ENCODE measurements around the gene TCTA. TPM values are rescaled to one million over a fixed set of nuclear protein-coding genes. Genes with fewer than 3 reads are reported as not detected.
"Not testable (repeated sequence)": the region's sequence is repeated elsewhere in the genome, so short reads cannot be mapped to it uniquely, and the experiment has no call there.

TCTA gene, protein sequence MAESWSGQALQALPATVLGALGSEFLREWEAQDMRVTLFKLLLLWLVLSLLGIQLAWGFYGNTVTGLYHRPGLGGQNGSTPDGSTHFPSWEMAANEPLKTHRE
- total RNA-seq = 10 to 100 TPM; 14.3 to 18.0 TPM

DNA sequence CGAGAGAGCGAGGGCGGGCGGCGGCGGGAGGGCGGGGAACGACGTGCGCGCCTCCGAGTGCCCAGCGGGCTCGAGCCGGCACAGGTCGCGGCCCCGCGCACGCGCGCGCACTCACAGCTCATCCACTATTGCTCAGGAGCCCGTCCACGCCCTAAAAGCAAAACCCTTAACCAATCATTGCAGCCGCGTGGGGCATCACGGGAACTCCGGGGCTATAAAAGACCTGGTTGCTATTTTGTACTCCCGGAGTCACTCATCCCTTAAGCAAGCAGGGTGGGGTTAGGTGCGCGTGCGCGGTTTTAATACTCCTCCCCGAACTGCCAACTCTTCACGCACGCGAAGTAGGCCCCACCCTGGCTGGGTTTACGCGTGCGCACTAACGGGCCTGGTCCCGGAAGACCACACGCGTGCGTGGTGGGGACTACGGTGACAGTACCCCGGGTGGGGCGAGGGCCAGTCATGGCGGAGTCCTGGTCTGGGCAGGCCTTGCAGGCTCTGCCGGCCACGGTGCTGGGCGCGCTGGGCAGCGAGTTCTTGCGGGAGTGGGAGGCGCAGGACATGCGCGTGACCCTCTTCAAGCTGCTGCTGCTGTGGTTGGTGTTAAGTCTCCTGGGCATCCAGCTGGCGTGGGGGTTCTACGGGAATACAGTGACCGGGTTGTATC lies at the start of gene TCTA, which contains the start of gene RHOA:
TSS of gene TCTA (plus strand) at position 456 of the 664 bp plus-strand sequence. CDS start at position 460, 4 bp downstream.
TSS of gene RHOA (minus strand) at position 9 of the 664 bp plus-strand sequence. CDS start 36,387 bp downstream, outside the sequence.
- Mint-ChIP-seq H3K9me3 (no peaks in the 10 kb centered on the region), H3K4me1 (peaks cover 41% of the 10 kb centered on the region), H3K36me3 (ENCODE audit: low read depth) (peaks cover 81% of the 10 kb centered on the region), H3K27me3 (no peaks in the 10 kb centered on the region), H3K4me3 (peak within 1 kb of the TSS; percentile 89), H3K27ac (peak within 1 kb of the TSS; percentile 94)
- ATAC-seq (replicated peaks) = peak; percentile 88

DNA sequence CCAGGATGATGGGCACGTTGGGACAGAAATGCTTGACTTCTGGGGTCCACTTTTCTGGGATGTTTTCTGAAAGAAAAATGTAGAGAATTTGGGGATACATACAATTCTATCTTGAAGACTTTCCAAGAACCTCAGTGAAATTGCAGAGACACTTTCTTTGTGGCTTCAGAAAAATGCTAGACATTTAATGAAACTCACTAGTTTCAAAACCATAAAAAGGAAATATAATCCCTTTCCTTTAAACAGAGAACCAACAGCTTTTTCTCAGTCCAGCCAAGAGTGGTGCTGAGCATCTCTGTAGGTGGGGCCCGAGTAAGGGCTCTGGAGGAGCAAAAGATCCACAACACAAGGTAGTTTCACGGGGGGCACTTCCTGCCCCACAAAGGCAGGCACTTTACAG lies 49.7 kb upstream of the TCTA start:
- Mint-ChIP-seq H3K27me3 (no peaks in the 10 kb centered on the region), H3K36me3 (ENCODE audit: low read depth) (peaks cover 97% of the 10 kb centered on the region), H3K27ac (peak overlapping the region; percentile 19), H3K4me1 (no peaks in the 10 kb centered on the region), H3K9me3 (no peaks in the 10 kb centered on the region), H3K4me3 (no peak overlapping the region)
- no peak for ATAC-seq (replicated peaks)

DNA sequence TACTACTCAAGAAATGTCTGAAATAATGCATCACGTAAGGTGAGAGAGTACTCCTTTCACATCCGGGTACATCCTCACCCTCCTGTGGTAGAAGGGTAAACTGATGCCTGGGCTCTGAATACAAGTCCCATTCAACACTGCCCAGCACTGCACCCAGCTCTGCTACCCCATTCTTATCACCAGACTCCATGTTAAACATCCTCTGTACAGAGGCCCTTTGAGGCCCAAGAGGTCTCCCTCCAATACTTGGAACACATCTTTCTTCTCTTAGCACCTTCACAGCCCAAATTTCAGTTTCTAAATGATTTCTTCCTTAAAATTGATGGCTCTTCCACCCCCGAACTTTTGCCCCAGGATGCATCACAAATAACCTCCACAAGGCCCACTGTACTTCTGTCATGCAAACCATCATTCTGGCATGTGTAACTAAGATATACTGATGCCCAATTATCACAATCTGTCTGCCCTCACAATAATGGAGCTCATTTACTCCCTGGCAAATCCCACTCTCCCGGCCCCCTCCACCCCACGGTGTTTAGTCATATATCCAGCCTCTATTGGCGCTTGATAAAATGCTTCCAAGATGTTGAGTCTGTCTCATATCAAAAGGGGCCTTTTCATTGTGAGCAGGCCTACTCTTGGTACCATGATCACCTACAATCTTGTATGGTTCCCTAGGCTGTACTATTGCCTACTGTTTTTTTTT lies 41.5 kb upstream of the TCTA start:
- Mint-ChIP-seq H3K9me3 (no peaks in the 10 kb centered on the region), H3K4me1 (peaks cover 6% of the 10 kb centered on the region), H3K27me3 (no peaks in the 10 kb centered on the region), H3K27ac (peak overlapping the region; percentile 34), H3K4me3 (no peak overlapping the region), H3K36me3 (ENCODE audit: low read depth) (peaks cover 99% of the 10 kb centered on the region)
- ATAC-seq (replicated peaks) = no peak

DNA sequence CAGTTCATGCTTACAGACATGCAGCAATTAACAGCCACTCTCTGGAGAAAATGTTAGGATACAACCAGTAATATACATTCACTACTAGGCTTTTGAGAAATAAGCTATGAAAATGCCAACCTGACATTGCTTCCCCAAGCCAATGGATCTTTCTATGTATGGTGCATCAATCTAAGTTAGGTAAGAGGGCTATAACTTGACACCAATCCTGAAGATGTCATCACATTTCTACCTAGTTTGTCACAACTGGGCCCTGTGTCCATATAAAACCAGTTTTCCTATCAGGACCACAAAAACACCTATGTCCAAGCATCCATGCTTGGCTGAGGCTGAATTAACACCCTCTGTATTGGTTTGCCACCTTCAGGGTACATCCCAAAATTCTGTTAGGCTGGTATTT lies 40.3 kb upstream of the TCTA start:
- Mint-ChIP-seq H3K4me3 (no peak overlapping the region), H3K27ac (peak overlapping the region; percentile 34), H3K9me3 (no peaks in the 10 kb centered on the region), H3K27me3 (no peaks in the 10 kb centered on the region), H3K4me1 (peaks cover 8% of the 10 kb centered on the region), H3K36me3 (ENCODE audit: low read depth) (peaks cover 92% of the 10 kb centered on the region)
- ATAC-seq (replicated peaks) = no peak

DNA sequence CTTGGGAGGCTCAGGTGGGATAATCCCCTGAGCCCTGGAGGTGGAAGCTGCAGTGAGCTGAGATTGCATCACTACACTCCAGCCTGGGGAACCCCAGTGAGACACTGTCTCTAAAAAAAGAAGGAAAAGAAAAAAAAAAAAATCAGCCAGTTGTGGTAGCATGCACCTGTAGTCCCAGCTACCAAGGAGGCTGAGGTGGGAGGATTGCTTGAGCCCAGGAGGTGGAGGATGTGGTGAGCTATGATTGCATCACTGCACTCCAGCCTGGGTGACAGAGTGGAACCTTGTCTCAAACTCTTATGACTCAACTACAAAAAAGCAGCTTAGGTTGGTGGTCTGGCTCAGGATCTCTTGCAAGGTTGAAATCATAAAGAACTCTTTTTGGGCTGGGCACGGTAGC lies 34.7 kb upstream of the TCTA start:
- ATAC-seq (replicated peaks) = peak; percentile 94
- Mint-ChIP-seq H3K4me3 (peak overlapping the region; percentile 37), H3K9me3 (no peaks in the 10 kb centered on the region), H3K4me1 (peaks cover 23% of the 10 kb centered on the region), H3K27ac (peak overlapping the region; percentile 71), H3K27me3 (no peaks in the 10 kb centered on the region), H3K36me3 (ENCODE audit: low read depth) (peaks cover 58% of the 10 kb centered on the region)

DNA sequence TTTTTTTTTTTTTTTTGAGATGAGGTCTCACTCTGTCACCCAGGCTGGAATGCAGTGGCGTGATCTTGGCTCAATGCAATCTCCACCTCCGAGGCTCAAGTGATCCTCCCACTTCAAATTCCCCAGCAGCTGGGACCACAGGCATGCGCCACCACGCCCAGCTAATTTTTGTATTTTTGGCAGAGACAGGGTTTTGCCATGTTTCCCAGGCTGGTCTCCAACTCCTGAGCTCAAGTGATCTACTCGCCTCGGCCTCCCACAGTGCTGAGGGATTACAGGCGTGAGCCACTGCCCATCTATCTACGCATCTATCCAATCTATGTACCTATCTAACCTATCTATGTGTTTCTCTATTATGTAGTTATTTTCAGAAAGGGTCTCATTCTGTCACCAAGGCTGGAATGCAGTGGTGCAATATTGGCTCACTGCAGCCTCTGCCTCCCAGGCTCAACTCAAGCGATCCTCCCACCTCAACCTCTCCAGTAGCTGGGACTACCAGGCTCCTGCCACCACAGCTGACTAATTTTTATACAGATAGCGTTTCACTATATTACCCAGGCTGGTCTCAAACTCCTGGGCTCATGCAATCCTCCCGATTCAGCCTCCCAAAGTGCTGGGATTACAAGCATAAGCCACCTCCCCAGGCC lies 33.9 kb upstream of the TCTA start:
- peak overlapping the region; percentile 48 for H3K4me3 Mint-ChIP-seq
- no peaks in the 10 kb centered on the region for H3K9me3 Mint-ChIP-seq
- H3K27me3 Mint-ChIP-seq = no peaks in the 10 kb centered on the region
- peak overlapping the region; percentile 75 for H3K27ac Mint-ChIP-seq
- peaks cover 50% of the 10 kb centered on the region for H3K36me3 Mint-ChIP-seq (ENCODE audit: low read depth)
- peak; percentile 43 for ATAC-seq (replicated peaks)
- peaks cover 25% of the 10 kb centered on the region for H3K4me1 Mint-ChIP-seq

DNA sequence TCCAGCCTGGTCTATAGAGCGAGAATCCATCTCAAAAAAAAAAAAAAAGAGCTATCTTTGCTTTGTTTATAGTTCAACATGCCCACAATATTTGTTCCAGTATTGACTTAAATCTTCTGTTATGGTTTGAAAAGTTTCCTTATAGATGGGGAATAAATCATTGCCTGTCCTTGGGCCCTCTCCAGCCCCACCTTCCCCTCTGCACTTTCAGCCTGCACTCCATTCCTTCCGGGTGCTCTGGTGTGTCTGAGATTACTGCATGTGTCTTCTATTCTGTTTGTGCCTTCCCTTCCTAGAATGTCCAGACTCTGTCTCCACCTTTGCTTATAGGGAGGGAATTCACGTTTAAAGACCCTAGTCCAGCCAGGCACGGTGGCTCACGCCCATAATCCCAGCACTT lies 28.8 kb upstream of the TCTA start:
- ATAC-seq (replicated peaks) = no peak
- H3K4me3 Mint-ChIP-seq = peak overlapping the region; percentile 16
- H3K4me1 Mint-ChIP-seq = peaks cover 40% of the 10 kb centered on the region
- no peak overlapping the region for H3K27ac Mint-ChIP-seq
- no peaks in the 10 kb centered on the region for H3K27me3 Mint-ChIP-seq
- H3K36me3 Mint-ChIP-seq (ENCODE audit: low read depth) = peaks cover 33% of the 10 kb centered on the region
- no peaks in the 10 kb centered on the region for H3K9me3 Mint-ChIP-seq

DNA sequence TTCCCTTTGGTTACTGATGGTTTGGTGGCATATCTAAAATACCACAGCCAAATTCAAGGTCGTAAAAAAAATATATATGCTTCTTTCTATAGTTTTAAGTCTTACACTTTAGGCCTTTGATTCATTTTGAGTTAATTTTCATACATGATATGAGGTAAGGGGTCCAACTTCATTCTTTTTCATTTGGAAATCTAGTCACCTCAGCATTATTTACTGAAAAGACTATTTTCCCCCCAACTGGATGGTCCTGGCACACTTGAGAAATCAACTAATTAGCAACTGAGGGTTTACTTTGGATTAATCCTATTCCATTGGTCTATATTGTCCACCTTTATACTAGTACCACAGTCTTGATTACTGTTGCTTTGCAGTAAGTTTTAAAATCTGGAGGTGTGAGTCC lies 26.6 kb upstream of the TCTA start:
- Mint-ChIP-seq H3K4me3 (peak overlapping the region; percentile 34), H3K4me1 (peaks cover 31% of the 10 kb centered on the region), H3K27ac (peak overlapping the region; percentile 75), H3K9me3 (no peaks in the 10 kb centered on the region), H3K27me3 (no peaks in the 10 kb centered on the region), H3K36me3 (ENCODE audit: low read depth) (peaks cover 31% of the 10 kb centered on the region)
- no peak for ATAC-seq (replicated peaks)

DNA sequence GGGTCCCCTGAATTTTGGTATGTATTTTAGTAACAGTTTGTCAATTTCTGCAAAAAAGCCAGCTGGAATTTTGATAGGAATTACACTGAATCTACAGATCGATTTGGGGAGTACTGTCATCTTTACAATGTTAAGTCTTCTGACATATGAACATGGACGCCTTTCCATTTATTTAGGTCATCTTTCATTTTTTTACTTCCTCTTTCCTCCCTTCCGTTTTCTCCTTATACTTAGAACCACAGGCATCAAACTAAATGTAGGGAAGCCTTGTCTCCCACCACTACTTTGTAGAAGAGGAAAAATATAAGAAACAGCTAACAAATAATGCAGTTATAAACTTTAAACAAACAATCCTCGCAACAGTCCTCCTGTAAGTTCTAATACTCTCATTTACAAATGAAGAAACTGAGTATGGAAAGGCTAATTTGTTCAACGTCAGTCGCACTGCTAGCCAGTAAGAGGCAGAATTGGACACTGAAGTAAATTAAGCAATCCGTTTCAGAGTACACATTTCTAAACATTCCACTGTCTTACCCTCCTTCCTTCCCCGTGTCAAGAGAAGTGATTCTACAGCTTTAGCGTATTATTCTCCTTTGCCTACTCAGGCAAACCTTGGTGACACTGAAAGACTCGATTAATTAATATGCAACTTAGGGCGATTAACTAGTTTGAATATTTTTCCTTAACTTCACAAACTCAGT lies 26.0 kb upstream of the TCTA start:
- Mint-ChIP-seq H3K9me3 (no peaks in the 10 kb centered on the region), H3K36me3 (ENCODE audit: low read depth) (peaks cover 31% of the 10 kb centered on the region), H3K27me3 (no peaks in the 10 kb centered on the region), H3K4me3 (peak overlapping the region; percentile 34), H3K27ac (peak overlapping the region; percentile 75), H3K4me1 (peaks cover 31% of the 10 kb centered on the region)
- no peak for ATAC-seq (replicated peaks)

DNA sequence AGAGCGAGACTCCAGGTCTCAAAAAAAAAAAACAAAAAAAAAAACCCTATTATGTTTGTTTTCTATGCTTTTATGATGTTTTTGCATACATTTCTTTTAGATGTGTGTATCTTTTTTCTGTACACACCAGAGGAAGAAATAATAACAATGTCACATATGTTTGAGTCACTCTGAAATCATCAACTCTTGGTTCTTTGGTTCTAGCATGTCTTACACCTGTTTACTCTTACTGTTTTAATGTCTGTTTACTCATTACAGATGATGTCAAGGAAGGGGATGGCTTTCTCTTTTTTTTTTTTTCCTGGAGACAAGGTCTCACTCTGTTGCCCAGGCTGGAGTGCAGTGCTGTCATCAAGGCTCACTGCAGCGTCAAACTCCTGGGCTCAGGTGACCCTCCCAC lies 24.5 kb upstream of the TCTA start:
- peak overlapping the region; percentile 80 for H3K27ac Mint-ChIP-seq
- no peaks in the 10 kb centered on the region for H3K27me3 Mint-ChIP-seq
- H3K9me3 Mint-ChIP-seq = no peaks in the 10 kb centered on the region
- peaks cover 31% of the 10 kb centered on the region for H3K4me1 Mint-ChIP-seq
- peak; percentile 89 for ATAC-seq (replicated peaks)
- peak overlapping the region; percentile 19 for H3K4me3 Mint-ChIP-seq
- peaks cover 35% of the 10 kb centered on the region for H3K36me3 Mint-ChIP-seq (ENCODE audit: low read depth)

DNA sequence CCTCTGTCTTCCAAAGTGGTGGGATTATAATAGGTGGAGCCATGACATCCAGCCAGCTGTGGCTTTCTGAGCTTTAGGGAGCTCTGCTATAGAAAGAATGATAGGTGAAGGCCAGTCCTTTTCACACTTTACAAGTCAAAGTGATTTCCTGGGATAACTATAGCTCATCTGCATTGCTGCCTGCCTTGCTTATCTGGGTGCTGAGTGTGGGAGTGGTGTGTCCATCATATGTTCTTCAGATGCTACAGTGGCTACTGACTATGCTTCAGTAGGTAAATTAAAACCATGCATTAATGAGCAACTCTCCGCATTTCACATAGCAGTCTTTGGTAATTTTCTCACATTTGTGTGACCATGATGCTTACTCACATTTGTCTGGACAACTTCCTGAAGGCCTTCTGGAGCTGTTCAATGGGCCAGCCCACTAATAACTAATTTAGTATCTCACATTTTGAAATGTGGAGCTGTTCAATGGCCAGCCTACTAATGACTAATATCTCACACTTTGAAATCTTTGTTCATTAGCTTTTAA lies 23.9 kb upstream of the TCTA start:
- H3K27ac Mint-ChIP-seq = peak overlapping the region; percentile 80
- no peaks in the 10 kb centered on the region for H3K27me3 Mint-ChIP-seq

DNA sequence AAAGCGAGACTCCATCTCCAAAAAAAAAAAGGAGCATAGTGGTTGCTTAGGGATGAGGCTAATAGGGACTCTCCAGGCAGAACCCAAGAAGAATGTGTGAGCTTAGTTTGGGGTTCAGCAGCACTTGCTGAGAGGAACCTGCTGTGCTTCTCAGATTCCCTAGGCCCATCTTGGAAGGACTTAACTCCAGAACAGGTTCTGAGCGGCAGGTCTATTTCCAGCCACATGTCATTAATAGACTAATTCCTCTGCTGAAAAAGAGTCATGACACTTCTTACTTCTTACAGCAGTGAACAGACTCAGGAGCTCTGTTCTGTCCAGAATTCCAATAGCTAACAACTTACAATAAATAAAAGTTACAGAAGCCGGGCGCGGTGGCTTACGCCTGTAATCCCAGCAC lies 22.9 kb upstream of the TCTA start:
- ATAC-seq (replicated peaks) = no peak

More for the DNA sequence above, 23.9 kb upstream of the TCTA start:
- peaks cover 30% of the 10 kb centered on the region for H3K4me1 Mint-ChIP-seq
- H3K4me3 Mint-ChIP-seq = peak overlapping the region; percentile 19
- no peaks in the 10 kb centered on the region for H3K9me3 Mint-ChIP-seq
- peaks cover 40% of the 10 kb centered on the region for H3K36me3 Mint-ChIP-seq (ENCODE audit: low read depth)
- no peak for ATAC-seq (replicated peaks)

DNA sequence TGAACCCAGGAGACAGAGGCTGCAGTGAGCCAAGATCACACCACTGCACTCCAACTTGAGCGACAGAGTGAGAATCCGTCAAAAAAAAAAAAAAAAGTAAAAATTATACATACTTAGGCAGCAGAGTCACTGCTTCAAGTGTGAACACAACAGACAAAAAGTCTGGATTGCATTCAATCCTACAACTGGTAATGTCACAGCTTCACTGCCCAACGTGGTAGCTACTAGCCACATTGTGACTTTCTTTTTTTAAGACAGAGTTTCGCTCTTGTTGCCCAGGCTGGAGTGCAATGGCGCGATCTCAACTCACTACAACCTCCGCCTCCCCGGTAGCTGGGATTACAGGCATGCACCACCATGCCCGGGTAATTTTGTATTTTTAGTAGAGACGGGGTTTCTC lies 20.9 kb upstream of the TCTA start:
- H3K9me3 Mint-ChIP-seq; H3K27me3 Mint-ChIP-seq; H3K4me3 Mint-ChIP-seq; ATAC-seq (replicated peaks); H3K27ac Mint-ChIP-seq: not testable (repeated sequence)
- peaks cover 54% of the 10 kb centered on the region for H3K36me3 Mint-ChIP-seq (ENCODE audit: low read depth)
- peaks cover 33% of the 10 kb centered on the region for H3K4me1 Mint-ChIP-seq

More for the DNA sequence above, 22.9 kb upstream of the TCTA start:
- H3K4me1 Mint-ChIP-seq = peaks cover 27% of the 10 kb centered on the region
- H3K27ac Mint-ChIP-seq = no peak overlapping the region
- no peak overlapping the region for H3K4me3 Mint-ChIP-seq
- H3K9me3 Mint-ChIP-seq = no peaks in the 10 kb centered on the region
- H3K36me3 Mint-ChIP-seq (ENCODE audit: low read depth) = peaks cover 39% of the 10 kb centered on the region
- H3K27me3 Mint-ChIP-seq = no peaks in the 10 kb centered on the region

DNA sequence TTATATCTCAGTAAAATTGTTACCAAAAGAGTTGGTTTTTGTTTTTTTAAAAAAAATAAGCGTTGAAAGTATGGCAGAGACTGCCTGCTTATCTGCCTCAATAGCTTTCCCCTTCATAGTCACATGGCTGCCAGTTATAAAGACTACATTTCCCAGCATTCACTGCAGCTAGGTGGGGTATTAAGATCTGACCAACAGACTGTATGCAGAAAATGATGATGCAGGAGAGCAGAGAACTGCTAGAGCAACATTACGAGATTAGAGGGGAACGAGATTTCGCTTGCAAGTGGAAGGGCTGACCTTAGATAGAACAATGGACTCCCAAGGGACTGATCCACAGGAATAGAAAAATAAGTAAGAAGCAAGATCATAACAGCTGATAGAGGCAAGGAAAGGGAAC lies 14.8 kb upstream of the TCTA start:
- Mint-ChIP-seq H3K36me3 (ENCODE audit: low read depth) (peaks cover 96% of the 10 kb centered on the region), H3K4me3 (peak overlapping the region; percentile 0), H3K9me3 (no peaks in the 10 kb centered on the region), H3K27ac (peak overlapping the region; percentile 5), H3K4me1 (peaks cover 38% of the 10 kb centered on the region), H3K27me3 (no peaks in the 10 kb centered on the region)
- ATAC-seq (replicated peaks) = no peak
